ENCODE measurements around the gene TP63.

GRCh38 chr3:189744235-189744634, 113.0 kb downstream of the TP63 start:
- no peak for TF ChIP-seq EP300 (IDR thresholded peaks at IDR 0.05)
- TF ChIP-seq CTCF (IDR thresholded peaks at IDR 0.05): no peak
- no peak for TF ChIP-seq POLR2A (IDR thresholded peaks at IDR 0.05)
